Neural progenitor cell (in vitro differentiated cells): ENCODE results near the gene GNS. TPM values are rescaled to one million over a fixed set of nuclear protein-coding genes. Genes with fewer than 3 reads are reported as not detected.

ENCODE experiments used
- DNase-seq: peaks from one replicate; pipeline ENCODE4 v3.0.0-alpha.2; 2016; ENCODE audit warnings: low spot score
- H2AFZ ChIP-seq: fragments of 200-600 bp; sonication (generic); replicated peaks from 2 replicates; pipeline ENCODE4 v1.6.1; 2016; ENCODE audit warnings: antibody characterized with exemption
- H3F3A ChIP-seq: fragments of 200-600 bp; sonication (generic); 2 replicates; pipeline ENCODE4 v1.6.1; 2016; ENCODE audit warnings: antibody characterized with exemption, low read depth
- H3K27ac ChIP-seq: fragments of 200-600 bp; sonication (generic); 2 replicates; pipeline ENCODE4 v1.5.1; 2016; ENCODE audit warnings: mild to moderate bottlenecking
- H3K27me3 ChIP-seq: fragments of 200-600 bp; sonication (generic); 2 replicates; pipeline ENCODE4 v1.6.1; 2016; ENCODE audit warnings: mild to moderate bottlenecking, moderate library complexity
- H3K36me3 ChIP-seq: fragments of 200-600 bp; sonication (generic); 2 replicates; pipeline ENCODE4 v1.5.1; 2016
- H3K4me1 ChIP-seq: fragments of 200-600 bp; sonication (generic); 2 replicates; pipeline ENCODE4 v1.6.1; 2016; ENCODE audit warnings: mixed run types
- H3K4me2 ChIP-seq: fragments of 200-600 bp; sonication (generic); 2 replicates; pipeline ENCODE4 v1.6.1; 2016
- H3K4me3 ChIP-seq: fragments of 200-600 bp; sonication (generic); 2 replicates; pipeline ENCODE4 v1.5.1; 2016
- H3K79me2 ChIP-seq: fragments of 200-600 bp; sonication (generic); 2 replicates; pipeline ENCODE4 v1.6.1; 2016; ENCODE audit warnings: low read depth
- H3K9ac ChIP-seq: fragments of 200-600 bp; sonication (generic); 2 replicates; pipeline ENCODE4 v1.6.1; 2016
- H3K9me3 ChIP-seq: fragments of 200-600 bp; sonication (generic); 2 replicates; pipeline ENCODE4 v1.5.1; 2016; ENCODE audit warnings: low read depth
- H4K20me1 ChIP-seq: fragments of 200-600 bp; sonication (generic); 2 replicates; pipeline ENCODE4 v1.6.1; 2016; ENCODE audit warnings: low read depth
- H3K27ac Mint-ChIP-seq: 3 replicates; pipeline ENCODE4 v1.8.0; 2021; ENCODE audit warnings: mixed read lengths
- H3K27me3 Mint-ChIP-seq: 2 replicates; pipeline ENCODE4 v1.8.0; 2022; ENCODE audit warnings: low read depth, mild to moderate bottlenecking, inconsistent platforms, moderate library complexity, mixed read lengths; ENCODE audit not compliant: insufficient read depth
- H3K36me3 Mint-ChIP-seq: 3 replicates; pipeline ENCODE4 v1.8.0; 2021; ENCODE audit warnings: mixed read lengths
- H3K4me1 Mint-ChIP-seq: 3 replicates; pipeline ENCODE4 v1.8.0; 2021; ENCODE audit warnings: mixed read lengths
- H3K4me3 Mint-ChIP-seq: 3 replicates; pipeline ENCODE4 v1.8.0; 2021; ENCODE audit warnings: mild to moderate bottlenecking, moderate library complexity, mixed read lengths
- H3K9me3 Mint-ChIP-seq: 3 replicates; pipeline ENCODE4 v1.8.0; 2020; ENCODE audit warnings: mixed read lengths
- CTCF ChIP-seq: fragments of 200-600 bp; sonication (generic); IDR thresholded peaks from 2 replicates; pipeline ENCODE4 v1.5.1; 2017; ENCODE audit warnings: antibody characterized with exemption, mild to moderate bottlenecking
- EZH2 ChIP-seq: fragments of 200-600 bp; sonication (generic); IDR thresholded peaks from 2 replicates; pipeline ENCODE4 v1.6.1; 2017; ENCODE audit warnings: antibody characterized with exemption, mild to moderate bottlenecking, moderate library complexity
- EZH2phosphoT487 ChIP-seq: fragments of 200-600 bp; sonication (generic); IDR thresholded peaks from 2 replicates; pipeline ENCODE4 v1.6.1; 2017; ENCODE audit warnings: antibody characterized with exemption
- total RNA-seq: library from RNA; depleted of rRNA; stranded (reverse); fragments of >200 nt; gene quantifications from 2 replicates; pipeline ENCODE4 v1.2.3, GENCODE V29; 2015; ENCODE audit warnings: low replicate concordance

GNS gene
- total RNA-seq, 1 donor from 2014 or later = 41.2 TPM

- H3K4me3 Mint-ChIP-seq = peak overlapping the region; percentile 88
- no peaks in the 10 kb centered on the region for H3K9me3 Mint-ChIP-seq
- Histone ChIP-seq H3K27me3 (peaks cover 57% of the 10 kb centered on the region), H3K4me3 (peak overlapping the region; percentile 54), H3K36me3 (no peaks in the 10 kb centered on the region), H3F3A (peaks cover 39% of the 10 kb centered on the region), H3K27ac (no peak overlapping the region), H3K4me1 (peaks cover 34% of the 10 kb centered on the region), H3K4me2 (peak overlapping the region; percentile 74), H2AFZ (no peak overlapping the region), H4K20me1 (peaks cover 7% of the 10 kb centered on the region), H3K9ac (no peak overlapping the region), H3K79me2 (no peaks in the 10 kb centered on the region), H3K9me3 (no peaks in the 10 kb centered on the region)
- H3K27me3 Mint-ChIP-seq = peaks cover 37% of the 10 kb centered on the region
- peaks cover 2% of the 10 kb centered on the region for H3K36me3 Mint-ChIP-seq
- no peak for DNase-seq
- TF ChIP-seq EZH2phosphoT487 (no peak), CTCF (no peak), EZH2 (no peak)
- no peak overlapping the region for H3K27ac Mint-ChIP-seq
- peaks cover 21% of the 10 kb centered on the region for H3K4me1 Mint-ChIP-seq
Observed at GRCh38 chr12:64782191-64782876, 23.1 kb upstream of the GNS start.

- Histone ChIP-seq H3K4me3 (peak overlapping the region; percentile 54), H3K4me1 (peaks cover 37% of the 10 kb centered on the region), H3K79me2 (no peaks in the 10 kb centered on the region), H3K27ac (no peak overlapping the region), H3K36me3 (no peaks in the 10 kb centered on the region), H2AFZ (peak overlapping the region; percentile 88), H3K9ac (no peak overlapping the region), H3K4me2 (peak overlapping the region; percentile 74), H3K27me3 (peaks cover 57% of the 10 kb centered on the region), H3K9me3 (no peaks in the 10 kb centered on the region), H3F3A (peaks cover 39% of the 10 kb centered on the region), H4K20me1 (peaks cover 7% of the 10 kb centered on the region)
- Mint-ChIP-seq H3K27me3 (peaks cover 43% of the 10 kb centered on the region), H3K36me3 (peaks cover 2% of the 10 kb centered on the region), H3K4me1 (peaks cover 21% of the 10 kb centered on the region), H3K27ac (no peak overlapping the region), H3K4me3 (peak overlapping the region; percentile 88), H3K9me3 (peaks cover 5% of the 10 kb centered on the region)
- DNase-seq = peak; percentile 85
- TF ChIP-seq CTCF (peak; percentile 14), EZH2 (peak; percentile 66), EZH2phosphoT487 (no peak)
Observed at GRCh38 chr12:64781280-64782190, 22.3 kb upstream of the GNS start.

GRCh38 chr12:64780531-64781279 is 21.5 kb upstream of the GNS start:
- H3K27me3 ChIP-seq = peaks cover 57% of the 10 kb centered on the region

More at GRCh38 chr12:64780531-64781279, 21.5 kb upstream of the GNS start:
- TF ChIP-seq CTCF = peak; percentile 17
- peak; percentile 38 for TF ChIP-seq EZH2phosphoT487
- TF ChIP-seq EZH2 = peak; percentile 33
- H3K9me3 Mint-ChIP-seq = peaks cover 14% of the 10 kb centered on the region
- H3K4me1 Mint-ChIP-seq = peaks cover 21% of the 10 kb centered on the region
- H3K27ac ChIP-seq = no peak overlapping the region
- peak overlapping the region; percentile 74 for H3K4me2 ChIP-seq
- no peaks in the 10 kb centered on the region for H3K36me3 ChIP-seq
- H3K27me3 Mint-ChIP-seq = peaks cover 43% of the 10 kb centered on the region
- no peak overlapping the region for H3K9ac ChIP-seq
- peaks cover 39% of the 10 kb centered on the region for H3F3A ChIP-seq
- peaks cover 7% of the 10 kb centered on the region for H3K9me3 ChIP-seq
- peak overlapping the region; percentile 88 for H3K4me3 Mint-ChIP-seq
- peak overlapping the region; percentile 54 for H3K4me3 ChIP-seq
- H3K27ac Mint-ChIP-seq = no peak overlapping the region
- peak; percentile 81 for DNase-seq
- H3K4me1 ChIP-seq = peaks cover 37% of the 10 kb centered on the region
- no peaks in the 10 kb centered on the region for H3K79me2 ChIP-seq
- peaks cover 2% of the 10 kb centered on the region for H3K36me3 Mint-ChIP-seq
- H2AFZ ChIP-seq = peak overlapping the region; percentile 88
- H4K20me1 ChIP-seq = peaks cover 7% of the 10 kb centered on the region
